Measurements from ENCODE around the gene UGGT2. TPM values are rescaled to one million over a fixed set of nuclear protein-coding genes. Genes with fewer than 3 reads are reported as not detected.
"Not testable (repeated sequence)": the region's sequence is repeated elsewhere in the genome, so short reads cannot be mapped to it uniquely, and the experiment has no call there.

Gene UGGT2
- total RNA-seq, 1 donor from 2014 or later: 39.6 TPM

DNA sequence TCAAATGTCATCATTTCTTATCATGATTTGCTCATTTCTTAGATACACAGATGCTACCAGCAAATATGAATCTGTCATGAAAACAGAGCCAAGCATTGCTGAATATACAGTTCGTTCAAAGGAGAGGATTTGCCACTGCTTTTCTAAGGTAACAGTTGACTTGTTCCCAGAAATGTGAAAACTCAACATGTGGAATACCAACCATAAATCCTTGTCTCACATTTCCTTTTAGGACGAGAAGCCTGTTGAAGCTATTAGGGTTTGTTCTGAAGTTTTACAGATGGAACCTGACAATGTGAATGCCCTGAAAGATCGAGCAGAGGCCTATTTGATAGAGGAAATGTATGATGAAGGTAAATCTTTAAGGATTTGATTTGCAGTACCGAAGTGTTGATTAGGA, 289.6 kb downstream of the UGGT2 start:
- peak; percentile 4 for DNase-seq (ENCODE audit: low read depth)
- TF ChIP-seq, protein P1, sequence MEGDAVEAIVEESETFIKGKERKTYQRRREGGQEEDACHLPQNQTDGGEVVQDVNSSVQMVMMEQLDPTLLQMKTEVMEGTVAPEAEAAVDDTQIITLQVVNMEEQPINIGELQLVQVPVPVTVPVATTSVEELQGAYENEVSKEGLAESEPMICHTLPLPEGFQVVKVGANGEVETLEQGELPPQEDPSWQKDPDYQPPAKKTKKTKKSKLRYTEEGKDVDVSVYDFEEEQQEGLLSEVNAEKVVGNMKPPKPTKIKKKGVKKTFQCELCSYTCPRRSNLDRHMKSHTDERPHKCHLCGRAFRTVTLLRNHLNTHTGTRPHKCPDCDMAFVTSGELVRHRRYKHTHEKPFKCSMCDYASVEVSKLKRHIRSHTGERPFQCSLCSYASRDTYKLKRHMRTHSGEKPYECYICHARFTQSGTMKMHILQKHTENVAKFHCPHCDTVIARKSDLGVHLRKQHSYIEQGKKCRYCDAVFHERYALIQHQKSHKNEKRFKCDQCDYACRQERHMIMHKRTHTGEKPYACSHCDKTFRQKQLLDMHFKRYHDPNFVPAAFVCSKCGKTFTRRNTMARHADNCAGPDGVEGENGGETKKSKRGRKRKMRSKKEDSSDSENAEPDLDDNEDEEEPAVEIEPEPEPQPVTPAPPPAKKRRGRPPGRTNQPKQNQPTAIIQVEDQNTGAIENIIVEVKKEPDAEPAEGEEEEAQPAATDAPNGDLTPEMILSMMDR (IDR thresholded peaks at IDR 0.05; ENCODE audit: insufficient read depth, low read length, poor library complexity, severe bottlenecking): no peak
- H3K36me3 ChIP-seq (ENCODE audit: control insufficient read depth, insufficient read depth, low read length): no peaks in the 10 kb centered on the region
- H3K27me3 ChIP-seq (ENCODE audit: control insufficient read depth, insufficient read depth, low read length): no peaks in the 10 kb centered on the region
- H3K4me3 ChIP-seq (ENCODE audit: low read depth, low read length): no peak overlapping the region

DNA sequence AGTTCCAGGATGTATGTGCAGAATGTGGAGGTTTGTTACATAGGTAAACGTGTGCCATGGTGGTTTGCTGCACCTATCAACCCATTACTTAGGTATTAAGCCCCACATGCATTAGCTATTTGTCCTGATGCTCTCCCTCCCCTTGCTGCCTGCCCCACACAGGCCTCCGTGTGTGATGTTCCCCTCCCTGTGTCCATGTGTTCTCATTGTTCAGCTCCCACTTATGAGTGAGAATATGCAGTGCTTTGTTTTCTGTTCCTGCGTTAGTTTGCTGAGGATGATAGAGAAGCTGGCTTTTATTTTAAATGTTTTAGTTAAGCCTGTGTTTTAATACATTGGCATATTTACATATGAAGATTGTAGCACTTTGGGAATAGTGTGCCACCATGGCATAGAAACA, 290.6 kb downstream of the UGGT2 start:
- not testable (repeated sequence) for H3K27me3 ChIP-seq (ENCODE audit: control insufficient read depth, insufficient read depth, low read length); H3K36me3 ChIP-seq (ENCODE audit: control insufficient read depth, insufficient read depth, low read length); H3K4me3 ChIP-seq (ENCODE audit: low read depth, low read length); DNase-seq (ENCODE audit: low read depth)

DNA sequence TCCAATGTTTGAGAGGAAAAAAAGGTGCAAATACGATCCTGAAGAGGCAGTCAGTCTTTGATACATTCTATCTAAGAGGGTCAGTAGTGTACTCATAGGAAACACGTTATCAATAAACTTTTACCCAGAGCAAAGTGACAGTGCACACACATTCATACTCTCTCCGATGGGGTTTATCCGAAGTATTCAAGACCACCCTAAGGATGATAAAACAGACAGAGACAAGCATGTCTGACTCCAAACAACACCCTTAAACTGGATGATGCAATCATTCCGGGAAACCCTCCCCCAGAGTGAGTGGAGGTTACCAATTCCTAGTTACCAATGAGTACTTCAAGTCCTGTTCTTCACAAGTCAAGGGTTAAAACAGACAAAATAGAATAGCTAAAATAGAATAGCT, 297.1 kb downstream of the UGGT2 start:
- Histone ChIP-seq H3K36me3 (ENCODE audit: control insufficient read depth, insufficient read depth, low read length) (no peaks in the 10 kb centered on the region), H3K4me3 (ENCODE audit: low read depth, low read length) (no peak overlapping the region), H3K27me3 (ENCODE audit: control insufficient read depth, insufficient read depth, low read length) (no peaks in the 10 kb centered on the region)
- DNase-seq (ENCODE audit: low read depth): no peak
- TF ChIP-seq, protein P1 (IDR thresholded peaks at IDR 0.05; ENCODE audit: insufficient read depth, low read length, poor library complexity, severe bottlenecking): no peak

DNA sequence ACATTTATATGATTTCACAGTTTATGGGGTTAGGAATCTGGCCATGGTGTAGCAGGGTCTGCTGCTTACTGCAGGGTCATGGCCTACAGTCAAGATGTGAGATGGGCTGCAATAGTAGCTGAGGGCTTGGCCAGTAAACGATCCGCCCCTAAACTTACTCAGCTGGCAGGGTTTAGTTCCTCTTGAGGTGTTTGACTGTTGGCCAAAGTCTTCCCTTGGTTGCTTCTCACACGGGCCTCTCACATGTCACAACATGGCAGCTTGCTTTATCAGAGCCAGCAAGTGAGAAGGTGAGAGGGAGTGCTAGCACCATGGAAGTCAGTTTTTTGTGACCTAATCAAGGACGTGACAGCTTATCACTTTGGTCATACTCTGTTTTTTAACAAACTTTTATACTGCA, 299.1 kb downstream of the UGGT2 start:
- Histone ChIP-seq H3K36me3 (ENCODE audit: control insufficient read depth, insufficient read depth, low read length) (no peaks in the 10 kb centered on the region), H3K27me3 (ENCODE audit: control insufficient read depth, insufficient read depth, low read length) (no peaks in the 10 kb centered on the region), H3K4me3 (ENCODE audit: low read depth, low read length) (no peak overlapping the region)
- TF ChIP-seq, protein P1 (IDR thresholded peaks at IDR 0.05; ENCODE audit: insufficient read depth, low read length, poor library complexity, severe bottlenecking): no peak
- DNase-seq (ENCODE audit: low read depth): no peak

DNA sequence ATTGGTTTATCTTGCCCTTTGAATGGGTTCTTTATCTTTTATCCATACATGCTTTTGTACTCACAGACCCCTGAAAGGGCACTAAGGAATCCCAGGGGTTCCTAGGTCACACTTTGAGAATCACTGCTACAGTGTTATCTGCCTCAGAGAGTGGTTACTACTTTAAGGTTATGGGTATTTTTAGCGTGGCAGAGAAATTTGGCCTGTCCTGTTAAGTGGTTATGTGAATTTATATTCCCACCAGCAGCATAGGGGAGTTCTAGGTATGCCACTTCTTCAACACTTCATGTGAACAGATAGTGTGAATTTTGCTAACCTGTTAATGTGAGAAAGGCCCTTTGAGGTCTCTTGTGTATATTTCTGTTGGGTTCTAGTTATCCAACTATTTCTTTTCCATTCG, 300.5 kb downstream of the UGGT2 start:
- Histone ChIP-seq H3K27me3 (ENCODE audit: control insufficient read depth, insufficient read depth, low read length) (no peaks in the 10 kb centered on the region), H3K4me3 (ENCODE audit: low read depth, low read length) (no peak overlapping the region), H3K36me3 (ENCODE audit: control insufficient read depth, insufficient read depth, low read length) (no peaks in the 10 kb centered on the region)
- DNase-seq (ENCODE audit: low read depth): no peak
- TF ChIP-seq, protein P1 (IDR thresholded peaks at IDR 0.05; ENCODE audit: insufficient read depth, low read length, poor library complexity, severe bottlenecking): no peak

Other genes with a start within 250 kb of the UGGT2 start
- gene HS6ST3, start 36.7 kb upstream of the UGGT2 start, total RNA-seq: 0.27 and 0.38 TPM in 2 replicates